SK-N-SH (cell line): ENCODE results near the gene VEGFD. TPM values are rescaled to one million over a fixed set of nuclear protein-coding genes. Genes with fewer than 3 reads are reported as not detected.

Experiments
- CTCF ChIA-PET: fragments of 300-600, 350-600 bp; formaldehyde crosslinking; extraction: SDS; loops from one replicate; lab custom pipeline; 2021; lab: Yijun Ruan, JAX
- POLR2A ChIA-PET: fragments of 350-600 bp; sonication (Branson Sonifier 250); formaldehyde crosslinking; extraction: SDS; loops from one replicate; lab custom pipeline; 2020; ENCODE audit warnings: antibody characterized with exemption, inconsistent platforms; lab: Yijun Ruan, JAX
- DNase-seq: peaks from one replicate; pipeline ENCODE4 v3.0.0; 2012
- H2AFZ ChIP-seq: fragments of 200-600 bp; sonication (generic); 2 replicates; pipeline ENCODE4 v1.8.1; 2016; ENCODE audit warnings: antibody characterized with exemption, mild to moderate bottlenecking, low read depth
- H3F3A ChIP-seq: fragments of 200-600 bp; sonication (generic); replicated peaks from 2 replicates; pipeline ENCODE3; 2016; ENCODE audit warnings: antibody characterized with exemption, mild to moderate bottlenecking; ENCODE audit not compliant: insufficient read depth
- H3K27ac ChIP-seq, 2 experiments: fragments of 200-500 bp in 1 of 2; fragments of 200-600 bp in 1 of 2; sonication (Bioruptor generic) in 1 of 2; sonication (generic), shearing (Covaris generic) in 1 of 2; 2 replicates each; pipeline versions ENCODE4 v1.5.1 to v1.6.1; 2014 to 2016; ENCODE audit warnings: low read depth in 2 of 2, inconsistent platforms in 1 of 2, low read length in 1 of 2, mild to moderate bottlenecking in 1 of 2, mixed read lengths in 1 of 2
- H3K27me3 ChIP-seq: fragments of 200-600 bp; sonication (generic), shearing (Covaris generic); 2 replicates; pipeline ENCODE4 v1.6.1; 2016; ENCODE audit warnings: mixed run types; ENCODE audit not compliant: insufficient read depth
- H3K36me3 ChIP-seq, 2 experiments: fragments of 200-500 bp in 1 of 2; fragments of 200-600 bp in 1 of 2; sonication (Bioruptor generic) in 1 of 2; sonication (generic) in 1 of 2; replicated peaks in 1 of 2; 2 replicates each; pipeline versions ENCODE3 to v1.5.1; 2014 to 2016; ENCODE audit warnings: low read length in 1 of 2, mild to moderate bottlenecking in 1 of 2; ENCODE audit not compliant: insufficient read depth in 2 of 2, control insufficient read depth in 1 of 2
- H3K4me1 ChIP-seq, 2 experiments: fragments of 200-500 bp in 1 of 2; fragments of 200-600 bp in 1 of 2; sonication (Bioruptor generic) in 1 of 2; sonication (generic), shearing (Covaris generic) in 1 of 2; 2 replicates each; pipeline versions ENCODE4 v1.5.1 to v1.6.1; 2014 to 2016; ENCODE audit warnings: low read depth in 1 of 2, low read length in 1 of 2, mixed run types in 1 of 2; ENCODE audit not compliant: insufficient read depth in 2 of 2, control insufficient read depth in 1 of 2
- H3K4me2 ChIP-seq: fragments of 200-600 bp; sonication (generic), shearing (Covaris generic); 2 replicates; pipeline ENCODE4 v1.6.1; 2017; ENCODE audit warnings: mixed run types
- H3K4me3 ChIP-seq, 2 experiments: fragments of 200-500 bp in 1 of 2; fragments of 200-600 bp in 1 of 2; sonication (Bioruptor generic) in 1 of 2; sonication (generic), shearing (Covaris generic) in 1 of 2; 2 replicates each; pipeline versions ENCODE4 v1.5.1 to v1.8.1; 2014 to 2016; ENCODE audit warnings: low read depth in 2 of 2, inconsistent platforms in 1 of 2, low read length in 1 of 2, mild to moderate bottlenecking in 1 of 2, mixed read lengths in 1 of 2, moderate library complexity in 1 of 2
- H3K79me2 ChIP-seq: fragments of 200-600 bp; sonication (generic); 2 replicates; pipeline ENCODE4 v1.8.1; 2017; ENCODE audit warnings: mild to moderate bottlenecking; ENCODE audit not compliant: insufficient read depth
- H3K9ac ChIP-seq: fragments of 200-600 bp; sonication (generic); 2 replicates; pipeline ENCODE4 v1.6.1; 2017; ENCODE audit warnings: mixed run types
- H3K9me2 ChIP-seq: fragments of 200-600 bp; sonication (generic); 2 replicates; pipeline ENCODE4 v1.6.1; 2017; ENCODE audit warnings: mixed run types
- H3K9me3 ChIP-seq: fragments of 200-600 bp; sonication (generic); 2 replicates; pipeline ENCODE4 v1.6.1; 2017; ENCODE audit warnings: mixed run types, mild to moderate bottlenecking, moderate library complexity
- H4K20me1 ChIP-seq: fragments of 200-600 bp; sonication (generic); 2 replicates; pipeline ENCODE4 v1.6.1; 2017; ENCODE audit warnings: mild to moderate bottlenecking, mixed run types; ENCODE audit not compliant: insufficient read depth
- CHD2 ChIP-seq: fragments of 150-350 bp; IDR thresholded peaks from 2 replicates; pipeline ENCODE4 v1.6.1; 2018; ENCODE audit warnings: low read length; ENCODE audit not compliant: partially characterized antibody
- ELF1 ChIP-seq: IDR thresholded peaks from 2 replicates; pipeline ENCODE4 v1.4.0; 2012
- EP300 ChIP-seq, 2 experiments: IDR thresholded peaks; 2 replicates each; pipeline versions ENCODE4 v1.4.0 to v1.6.1; 2012; ENCODE audit warnings: borderline replicate concordance in 1 of 2, low read depth in 1 of 2, low read length in 1 of 2
- FOSL2 ChIP-seq: IDR thresholded peaks from 2 replicates; pipeline ENCODE4 v1.4.0; 2012; ENCODE audit warnings: low read depth, mild to moderate bottlenecking, moderate library complexity, borderline replicate concordance
- GABPA ChIP-seq: IDR thresholded peaks from 2 replicates; pipeline ENCODE4 v1.4.0; 2012; ENCODE audit warnings: low read depth, mild to moderate bottlenecking
- IRF3 ChIP-seq: fragments of 150-350 bp; IDR thresholded peaks from 2 replicates; pipeline ENCODE4 v1.6.1; 2016; ENCODE audit warnings: mild to moderate bottlenecking, low read depth, low read length
- JUND ChIP-seq: IDR thresholded peaks from 2 replicates; pipeline ENCODE4 v1.4.0; 2012
- MAX ChIP-seq: IDR thresholded peaks from 2 replicates; pipeline ENCODE4 v1.4.0; 2012; ENCODE audit warnings: low read depth
- MXI1 ChIP-seq: IDR thresholded peaks from 2 replicates; pipeline ENCODE4 v1.6.1; 2012; ENCODE audit warnings: mild to moderate bottlenecking, low read depth, low read length, improper control_type of control experiment
- NRF1 ChIP-seq: IDR thresholded peaks from 2 replicates; pipeline ENCODE4 v1.6.1; 2012; ENCODE audit warnings: low read depth, mild to moderate bottlenecking, low read length
- PBX3 ChIP-seq: IDR thresholded peaks from 2 replicates; pipeline ENCODE4; 2012
- POLR2AphosphoS5 ChIP-seq: IDR thresholded peaks from 2 replicates; pipeline ENCODE4 v1.6.1; 2012; ENCODE audit warnings: low read depth, low read length
- RAD21 ChIP-seq: IDR thresholded peaks from 2 replicates; pipeline ENCODE4 v1.6.1; 2012; ENCODE audit warnings: mild to moderate bottlenecking, low read length
- RCOR1 ChIP-seq: fragments of 150-350 bp; IDR thresholded peaks from 2 replicates; pipeline ENCODE4 v1.6.1; 2017; ENCODE audit warnings: antibody characterized with exemption, low read length
- RFX5 ChIP-seq: IDR thresholded peaks from 2 replicates; pipeline ENCODE4 v1.6.1; 2012; ENCODE audit warnings: mild to moderate bottlenecking, improper control_type of control experiment, low read length
- RXRA ChIP-seq: IDR thresholded peaks from 2 replicates; pipeline ENCODE4 v1.4.0; 2012; ENCODE audit warnings: low read depth, mild to moderate bottlenecking, borderline replicate concordance
- USF1 ChIP-seq: IDR thresholded peaks from 2 replicates; pipeline ENCODE4 v1.4.0; 2012; ENCODE audit warnings: low read depth, borderline replicate concordance
- USF2 ChIP-seq: fragments of 150-350 bp; IDR thresholded peaks from 2 replicates; pipeline ENCODE4 v1.6.1; 2017; ENCODE audit warnings: antibody characterized with exemption, low read length, low read depth, borderline replicate concordance
- YY1 ChIP-seq: IDR thresholded peaks from 2 replicates; pipeline ENCODE4 v1.4.0; 2012; ENCODE audit warnings: low read depth, mild to moderate bottlenecking
- ZBTB33 ChIP-seq: IDR thresholded peaks from 2 replicates; pipeline ENCODE4 v1.4.0; 2012; ENCODE audit warnings: low read depth, borderline replicate concordance
- WGBS: methylation state at CpG from one replicate; pipeline ENCODE4 v1.1.6; 2017; ENCODE audit warnings: low lambda C conversion rate; 5-methylcytosine and 5-hydroxymethylcytosine counted together
- polyA plus RNA-seq, 3 experiments: library from polyadenylated mRNA; depleted of rRNA; stranded (reverse); fragments of >200 nt; gene quantifications; 2 replicates each; pipeline ENCODE4 v1.2.3, GENCODE V29; 2012

VEGFD gene
- polyA plus RNA-seq, 1 of the 3 experiments (the other 2 are of a cell fraction) = 5.3 TPM

- no peak for TF ChIP-seq IRF3
- TF ChIP-seq RFX5 = no peak
- TF ChIP-seq RCOR1 = no peak
- TF ChIP-seq RAD21 = no peak
- TF ChIP-seq NRF1 = no peak
- no peak for TF ChIP-seq PBX3
- no peak for TF ChIP-seq CHD2
- TF ChIP-seq, all 33 proteins: peak for 0
- 69% methylated on average over 1 of the region's 1 CpG for WGBS
These were observed 40.8 kb upstream of the VEGFD start for GRCh38 chrX:15425024-15425423.

GRCh38 chrX:15418707-15419181 lies 34.5 kb upstream of the VEGFD start:
- H3K4me1 ChIP-seq = peaks cover 0 to 5% of the 10 kb centered on the region in 2 experiments; a peak in 2 of 4 replicates
- no peaks in the 10 kb centered on the region for H3K36me3 ChIP-seq
- no peak overlapping the region for H3K4me3 ChIP-seq
- H3K9me2 ChIP-seq = no peaks in the 10 kb centered on the region
- peak overlapping the region; percentile 30; the same call in 1 of the 2 replicates for H3K4me2 ChIP-seq
- WGBS = 14% methylated on average over 3 of the region's 3 CpGs
- H4K20me1 ChIP-seq = no peaks in the 10 kb centered on the region
- H3K27me3 ChIP-seq = no peaks in the 10 kb centered on the region
- H3K79me2 ChIP-seq = no peaks in the 10 kb centered on the region
- H3K9me3 ChIP-seq = no peaks in the 10 kb centered on the region
- peak overlapping the region; percentile 59 to 99 for H3K27ac ChIP-seq
- POLR2A ChIA-PET = interaction anchor here (0.7 to 1.6 kb wide), 4 partner anchors 13 to 52 kb away, joined by 3 to 14 read pairs (median 6); no protein-coding TSS in a partner anchor
- no peak overlapping the region for H3K9ac ChIP-seq
- CTCF ChIA-PET = interaction anchor here (0.7 to 2.6 kb wide), 5 partner anchors 17 to 196 kb away, joined by 3 to 18 read pairs (median 3); no protein-coding TSS in a partner anchor
- no peak overlapping the region for H2AFZ ChIP-seq
- peak; percentile 36 for DNase-seq
- peaks cover 16% of the 10 kb centered on the region for H3F3A ChIP-seq
- TF ChIP-seq RXRA (no peak), GABPA (no peak), RAD21 (0 out of 2 replicates have a peak, but pooled peaks have one; percentile 10), ZBTB33 (no peak), USF1 (no peak), ELF1 (no peak), IRF3 (no peak), JUND (no peak), EP300 (IDR thresholded peaks at IDR 0.05; ENCODE audit: borderline replicate concordance in 1 of 2, low read depth in 1 of 2, low read length in 1 of 2) (peak in 1 of 2 experiments; percentile 84; a peak in 3 of 4 replicates), POLR2AphosphoS5 (peak; percentile 10; the same call in 1 of the 2 replicates), FOSL2 (no peak), CHD2 (peak; percentile 74), MAX (no peak), YY1 (no peak), USF2 (no peak), MXI1 (no peak; the same call in 1 of the 2 replicates)

More at GRCh38 chrX:15425024-15425423, 40.8 kb upstream of the VEGFD start:
- Histone ChIP-seq H3K27ac (no peak overlapping the region), H3F3A (peaks cover 4% of the 10 kb centered on the region), H3K9me2 (no peaks in the 10 kb centered on the region; the same call in 1 of the 2 replicates), H3K79me2 (no peaks in the 10 kb centered on the region), H3K4me2 (no peak overlapping the region), H3K27me3 (no peaks in the 10 kb centered on the region), H3K9me3 (no peaks in the 10 kb centered on the region), H3K4me1 (no peaks in the 10 kb centered on the region; a peak in 2 of 4 replicates), H3K9ac (no peak overlapping the region), H3K36me3 (no peaks in the 10 kb centered on the region), H4K20me1 (no peaks in the 10 kb centered on the region), H3K4me3 (no peak overlapping the region), H2AFZ (no peak overlapping the region)
- DNase-seq = no peak
- POLR2A ChIA-PET = no interaction called here
- CTCF ChIA-PET = no interaction called here
